ENCODE results near the gene ACOX2.

GRCh38 chr3:58474348-58474911, 62.6 kb downstream of the ACOX2 start:
- TF ChIP-seq CTCF (conservative IDR thresholded peaks at IDR 0.05 in 1 of 2, IDR thresholded peaks at IDR 0.05 in 1 of 2; ENCODE audit: low read depth in 1 of 2, low read length in 2 of 2) (no peak), EZH2 (IDR thresholded peaks at IDR 0.05; ENCODE audit: low read length, missing control alignments) (no peak)
